SU-DHL-6 (cell line): ENCODE results near the gene TXNRD1.

Experiments
- H2AFZ ChIP-seq: fragments of 200-600 bp; sonication (generic); 2 replicates; pipeline ENCODE4 v1.6.1; 2014; ENCODE audit warnings: low read depth, mild to moderate bottlenecking, moderate library complexity, mixed read lengths, antibody characterized with exemption, low read length; ENCODE audit not compliant: severe bottlenecking
- H3F3A ChIP-seq: fragments of 200-600 bp; shearing (Covaris generic); 2 replicates; pipeline ENCODE4 v1.6.0; 2016; ENCODE audit warnings: antibody characterized with exemption, mild to moderate bottlenecking; ENCODE audit not compliant: insufficient read depth
- H3K27ac ChIP-seq: fragments of 200-600 bp; sonication (generic); 2 replicates; pipeline ENCODE4 v1.5.1; 2016; ENCODE audit warnings: low read depth, mild to moderate bottlenecking, low read length, moderate library complexity, mixed read lengths
- H3K27me3 ChIP-seq: fragments of 200-600 bp; sonication (generic), shearing (Covaris generic); 2 replicates; pipeline ENCODE4 v1.6.0; 2014; ENCODE audit warnings: mild to moderate bottlenecking, low read length
- H3K36me3 ChIP-seq: fragments of 200-600 bp; sonication (generic); 2 replicates; pipeline ENCODE4 v1.6.1; 2014; ENCODE audit warnings: mild to moderate bottlenecking, low read length, mixed read lengths
- H3K4me2 ChIP-seq: fragments of 300-600, 200-600 bp; shearing (Covaris generic), sonication (generic); 2 replicates; pipeline ENCODE4 v1.6.0; 2014; ENCODE audit warnings: low read length, low read depth, mild to moderate bottlenecking; ENCODE audit not compliant: poor library complexity, severe bottlenecking
- H3K4me3 ChIP-seq: fragments of 200-600 bp; sonication (generic); 2 replicates; pipeline ENCODE4 v1.5.1; 2014; ENCODE audit warnings: antibody characterized with exemption, low read length, mild to moderate bottlenecking, mixed read lengths; ENCODE audit not compliant: insufficient read depth, poor library complexity, severe bottlenecking
- H3K79me2 ChIP-seq: fragments of 200-600 bp; sonication (generic); 2 replicates; pipeline ENCODE4 v1.6.1; 2014; ENCODE audit warnings: mild to moderate bottlenecking, low read length, moderate library complexity; ENCODE audit not compliant: insufficient read depth
- H3K9ac ChIP-seq: fragments of 200-600 bp; sonication (generic); 2 replicates; pipeline ENCODE4 v1.7.0; 2014; ENCODE audit warnings: mild to moderate bottlenecking, low read length
- H3K9me2 ChIP-seq: fragments of 200-600 bp; sonication (generic); replicated peaks from 2 replicates; pipeline ENCODE4 v1.6.1; 2014; ENCODE audit warnings: low read length; ENCODE audit not compliant: insufficient read depth
- H3K9me3 ChIP-seq: fragments of 200-600 bp; sonication (generic); 2 replicates; pipeline ENCODE4 v1.6.1; 2014; ENCODE audit warnings: low read length, mixed read lengths; ENCODE audit not compliant: insufficient read depth
- H4K20me1 ChIP-seq: fragments of 200-600 bp; sonication (generic); 2 replicates; pipeline ENCODE4 v1.6.1; 2014; ENCODE audit warnings: low read depth, mild to moderate bottlenecking, antibody characterized with exemption, low read length, moderate library complexity, mixed read lengths
- EZH2phosphoT487 ChIP-seq: fragments of 200-600 bp; sonication (generic), shearing (Covaris generic); conservative IDR thresholded peaks from 2 replicates; pipeline ENCODE4 v1.6.1; 2018; ENCODE audit warnings: mild to moderate bottlenecking, antibody characterized with exemption, low read length, moderate library complexity, mixed read lengths
- TF ChIP-seq, protein P1 (sequence below): fragments of 200-600 bp; sonication (generic); IDR thresholded peaks from one replicate; pipeline ENCODE4 v1.5.1; 2017; ENCODE audit warnings: antibody characterized with exemption, mild to moderate bottlenecking, low read length, moderate library complexity; ENCODE audit not compliant: insufficient read depth, poor library complexity, severe bottlenecking

The TXNRD1 gene

DNA sequence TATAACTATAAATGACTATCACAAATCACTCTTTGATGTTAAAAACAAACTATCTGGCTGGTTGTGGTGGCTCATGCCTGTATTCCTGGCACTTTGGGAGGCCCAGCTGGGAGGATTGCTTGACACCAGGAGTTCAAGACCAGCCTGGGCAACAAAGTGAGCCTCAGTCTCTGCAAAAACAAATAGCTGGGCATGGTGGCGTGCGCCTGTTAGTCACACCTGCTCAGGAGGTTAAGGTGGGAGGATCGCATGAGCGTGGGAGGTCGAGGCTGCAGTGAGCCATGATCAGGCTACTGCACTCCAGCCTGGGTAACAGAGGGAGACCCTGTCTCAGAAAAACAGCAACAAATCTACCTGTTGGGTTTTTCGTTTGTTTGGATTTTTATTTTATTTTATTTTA lies 5.4 kb downstream of the TXNRD1 start:
- TF ChIP-seq EZH2phosphoT487, result no peak
- TF ChIP-seq, protein P1, sequence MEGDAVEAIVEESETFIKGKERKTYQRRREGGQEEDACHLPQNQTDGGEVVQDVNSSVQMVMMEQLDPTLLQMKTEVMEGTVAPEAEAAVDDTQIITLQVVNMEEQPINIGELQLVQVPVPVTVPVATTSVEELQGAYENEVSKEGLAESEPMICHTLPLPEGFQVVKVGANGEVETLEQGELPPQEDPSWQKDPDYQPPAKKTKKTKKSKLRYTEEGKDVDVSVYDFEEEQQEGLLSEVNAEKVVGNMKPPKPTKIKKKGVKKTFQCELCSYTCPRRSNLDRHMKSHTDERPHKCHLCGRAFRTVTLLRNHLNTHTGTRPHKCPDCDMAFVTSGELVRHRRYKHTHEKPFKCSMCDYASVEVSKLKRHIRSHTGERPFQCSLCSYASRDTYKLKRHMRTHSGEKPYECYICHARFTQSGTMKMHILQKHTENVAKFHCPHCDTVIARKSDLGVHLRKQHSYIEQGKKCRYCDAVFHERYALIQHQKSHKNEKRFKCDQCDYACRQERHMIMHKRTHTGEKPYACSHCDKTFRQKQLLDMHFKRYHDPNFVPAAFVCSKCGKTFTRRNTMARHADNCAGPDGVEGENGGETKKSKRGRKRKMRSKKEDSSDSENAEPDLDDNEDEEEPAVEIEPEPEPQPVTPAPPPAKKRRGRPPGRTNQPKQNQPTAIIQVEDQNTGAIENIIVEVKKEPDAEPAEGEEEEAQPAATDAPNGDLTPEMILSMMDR, result no peak
- Histone ChIP-seq H3K9me2 (no peaks in the 10 kb centered on the region), H3K9ac (no peak overlapping the region), H3K4me3 (no peak overlapping the region), H3K27ac (no peak overlapping the region), H3F3A (no peaks in the 10 kb centered on the region), H3K79me2 (no peaks in the 10 kb centered on the region), H3K4me2 (no peak overlapping the region), H2AFZ (no peak overlapping the region), H3K9me3 (no peaks in the 10 kb centered on the region), H4K20me1 (no peaks in the 10 kb centered on the region), H3K27me3 (no peaks in the 10 kb centered on the region), H3K36me3 (no peaks in the 10 kb centered on the region)

DNA sequence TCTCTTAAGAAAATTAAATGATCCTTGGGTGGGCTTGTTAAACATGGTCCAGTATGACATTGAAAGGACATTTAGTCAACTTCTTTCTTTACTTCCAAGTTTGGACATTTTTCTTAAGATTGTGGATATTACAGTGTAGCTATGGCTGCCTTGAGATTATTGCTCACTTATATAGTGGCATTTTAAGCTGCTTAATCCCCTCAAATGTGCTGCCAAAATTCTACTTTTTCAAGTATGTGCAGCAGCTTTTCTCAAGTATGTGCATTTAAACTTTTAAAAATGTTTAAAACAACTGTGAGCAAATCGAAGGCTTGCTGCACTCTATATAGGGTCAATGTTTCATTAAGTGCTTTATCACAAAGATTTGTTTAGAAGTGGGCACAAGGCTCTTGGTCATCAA lies 7.4 kb downstream of the TXNRD1 start:
- TF ChIP-seq, protein P1, result no peak
- no peaks in the 10 kb centered on the region for H3K9me2 ChIP-seq
- no peak overlapping the region for H2AFZ ChIP-seq
- H3K9ac ChIP-seq, result no peak overlapping the region
- no peaks in the 10 kb centered on the region for H3K27me3 ChIP-seq
- no peaks in the 10 kb centered on the region for H3F3A ChIP-seq
- no peak overlapping the region for H3K4me2 ChIP-seq
- no peaks in the 10 kb centered on the region for H3K9me3 ChIP-seq
- no peaks in the 10 kb centered on the region for H3K36me3 ChIP-seq
- no peaks in the 10 kb centered on the region for H3K79me2 ChIP-seq
- H4K20me1 ChIP-seq, result no peaks in the 10 kb centered on the region
- H3K4me3 ChIP-seq, result no peak overlapping the region
- no peak overlapping the region for H3K27ac ChIP-seq

DNA sequence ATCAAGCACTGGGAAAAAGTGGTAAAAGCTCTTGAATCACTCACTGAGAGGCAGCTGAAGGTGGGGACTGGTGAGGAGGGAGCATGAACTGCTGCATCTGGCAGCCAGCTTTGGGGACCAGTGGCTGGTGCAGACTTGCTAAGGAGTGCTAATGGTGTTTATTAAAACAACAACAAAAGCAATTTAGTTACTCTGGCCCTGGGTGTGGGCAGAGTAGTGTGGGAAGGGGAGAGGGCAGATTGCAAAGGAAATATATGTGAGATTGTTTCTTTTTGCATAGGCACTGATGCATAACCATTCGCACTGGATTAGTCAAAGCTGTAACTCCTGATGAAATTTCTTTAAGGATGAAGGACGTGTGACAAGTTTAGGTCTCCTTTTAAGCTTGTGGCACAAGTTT lies 8.1 kb downstream of the TXNRD1 start:
- Histone ChIP-seq H3K9me2 (no peaks in the 10 kb centered on the region), H3K27ac (no peak overlapping the region), H3K9ac (no peak overlapping the region), H3K9me3 (no peaks in the 10 kb centered on the region), H3K79me2 (no peaks in the 10 kb centered on the region), H3K4me2 (no peak overlapping the region), H3K36me3 (no peaks in the 10 kb centered on the region), H4K20me1 (no peaks in the 10 kb centered on the region), H2AFZ (no peak overlapping the region), H3K4me3 (no peak overlapping the region), H3F3A (no peaks in the 10 kb centered on the region), H3K27me3 (no peaks in the 10 kb centered on the region)
- TF ChIP-seq EZH2phosphoT487, result no peak
- TF ChIP-seq, protein P1, result no peak

DNA sequence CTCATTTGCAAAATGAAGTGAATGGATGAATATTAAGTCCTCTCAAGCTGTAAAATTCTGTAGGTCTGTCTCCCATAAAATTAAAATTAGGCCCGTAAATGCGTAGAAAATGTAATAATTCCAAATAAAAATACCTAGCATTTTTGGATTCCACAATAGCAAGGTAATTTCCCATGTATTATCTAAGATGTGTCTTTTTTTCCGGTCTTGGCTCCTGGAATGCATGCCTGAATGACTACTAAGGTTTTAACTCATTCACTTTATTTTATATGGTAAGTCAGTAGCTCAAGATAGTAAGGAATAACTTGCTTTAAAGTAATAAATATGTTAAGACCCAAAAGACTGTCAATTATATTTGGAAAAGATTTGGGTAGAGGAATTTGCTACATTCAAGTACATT lies 11.1 kb downstream of the TXNRD1 start:
- Histone ChIP-seq H3K36me3 (no peaks in the 10 kb centered on the region), H3K9me2 (no peaks in the 10 kb centered on the region), H3K4me3 (no peak overlapping the region), H3K27ac (no peak overlapping the region), H2AFZ (no peak overlapping the region), H3K4me2 (no peak overlapping the region), H3K9ac (no peak overlapping the region), H3K79me2 (no peaks in the 10 kb centered on the region), H3K27me3 (no peaks in the 10 kb centered on the region), H4K20me1 (no peaks in the 10 kb centered on the region), H3K9me3 (no peaks in the 10 kb centered on the region), H3F3A (no peaks in the 10 kb centered on the region)
- TF ChIP-seq, protein P1, result no peak
- TF ChIP-seq EZH2phosphoT487, result no peak
